Measurements from ENCODE around the gene MTREX.

MTREX gene

DNA sequence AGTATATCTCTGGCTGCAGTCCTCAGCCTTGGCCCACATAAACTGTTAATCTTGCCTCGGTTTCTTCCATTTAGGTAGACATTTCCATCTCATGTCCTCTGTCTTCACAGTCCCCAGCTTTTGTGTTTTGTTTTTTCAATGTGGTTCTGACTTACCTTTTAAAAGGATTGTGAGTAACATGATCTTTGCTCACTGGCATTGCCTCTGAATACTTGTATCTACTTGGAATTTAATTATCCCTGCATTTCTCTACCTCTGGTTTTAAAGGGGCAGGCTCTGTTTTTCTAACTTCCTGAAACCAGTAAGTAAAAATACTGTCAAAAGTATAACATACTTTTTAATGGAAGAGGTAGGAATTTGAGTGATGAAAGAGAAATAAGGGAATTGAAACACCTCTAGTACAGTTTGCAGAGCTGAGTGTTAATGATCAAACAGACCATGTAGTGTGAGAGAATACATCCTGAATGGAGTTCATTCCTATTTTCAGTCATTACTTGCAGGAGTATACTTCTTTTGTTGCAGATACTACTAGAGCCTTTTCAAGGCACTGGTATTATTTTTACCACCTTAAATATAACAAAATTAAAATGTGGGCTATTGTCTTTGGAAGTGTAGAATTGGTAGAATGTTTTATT, 62.6 kb downstream of the MTREX start:
- Histone ChIP-seq H3K36me3 (ENCODE audit: control insufficient read depth, insufficient read depth, low read length) (peaks cover 4% of the 10 kb centered on the region), H3K27me3 (replicated peaks; ENCODE audit: control insufficient read depth, insufficient read depth, low read length) (no peaks in the 10 kb centered on the region), H3K4me3 (replicated peaks; ENCODE audit: low read depth, low read length) (no peak overlapping the region)
- TF ChIP-seq, protein P1, sequence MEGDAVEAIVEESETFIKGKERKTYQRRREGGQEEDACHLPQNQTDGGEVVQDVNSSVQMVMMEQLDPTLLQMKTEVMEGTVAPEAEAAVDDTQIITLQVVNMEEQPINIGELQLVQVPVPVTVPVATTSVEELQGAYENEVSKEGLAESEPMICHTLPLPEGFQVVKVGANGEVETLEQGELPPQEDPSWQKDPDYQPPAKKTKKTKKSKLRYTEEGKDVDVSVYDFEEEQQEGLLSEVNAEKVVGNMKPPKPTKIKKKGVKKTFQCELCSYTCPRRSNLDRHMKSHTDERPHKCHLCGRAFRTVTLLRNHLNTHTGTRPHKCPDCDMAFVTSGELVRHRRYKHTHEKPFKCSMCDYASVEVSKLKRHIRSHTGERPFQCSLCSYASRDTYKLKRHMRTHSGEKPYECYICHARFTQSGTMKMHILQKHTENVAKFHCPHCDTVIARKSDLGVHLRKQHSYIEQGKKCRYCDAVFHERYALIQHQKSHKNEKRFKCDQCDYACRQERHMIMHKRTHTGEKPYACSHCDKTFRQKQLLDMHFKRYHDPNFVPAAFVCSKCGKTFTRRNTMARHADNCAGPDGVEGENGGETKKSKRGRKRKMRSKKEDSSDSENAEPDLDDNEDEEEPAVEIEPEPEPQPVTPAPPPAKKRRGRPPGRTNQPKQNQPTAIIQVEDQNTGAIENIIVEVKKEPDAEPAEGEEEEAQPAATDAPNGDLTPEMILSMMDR (IDR thresholded peaks at IDR 0.05; ENCODE audit: insufficient read depth, low read length, poor library complexity, severe bottlenecking): no peak
- no peak for DNase-seq (ENCODE audit: extremely low read depth, insufficient read length)

GRCh38 chr5:55371145-55371544, 63.4 kb downstream of the MTREX start:
- peaks cover 4% of the 10 kb centered on the region for H3K36me3 ChIP-seq (ENCODE audit: control insufficient read depth, insufficient read depth, low read length)
- no peak for DNase-seq (ENCODE audit: extremely low read depth, insufficient read length)
- H3K4me3 ChIP-seq (replicated peaks; ENCODE audit: low read depth, low read length): no peak overlapping the region
- no peaks in the 10 kb centered on the region for H3K27me3 ChIP-seq (replicated peaks; ENCODE audit: control insufficient read depth, insufficient read depth, low read length)
- TF ChIP-seq, protein P1 (IDR thresholded peaks at IDR 0.05; ENCODE audit: insufficient read depth, low read length, poor library complexity, severe bottlenecking): no peak

DNA sequence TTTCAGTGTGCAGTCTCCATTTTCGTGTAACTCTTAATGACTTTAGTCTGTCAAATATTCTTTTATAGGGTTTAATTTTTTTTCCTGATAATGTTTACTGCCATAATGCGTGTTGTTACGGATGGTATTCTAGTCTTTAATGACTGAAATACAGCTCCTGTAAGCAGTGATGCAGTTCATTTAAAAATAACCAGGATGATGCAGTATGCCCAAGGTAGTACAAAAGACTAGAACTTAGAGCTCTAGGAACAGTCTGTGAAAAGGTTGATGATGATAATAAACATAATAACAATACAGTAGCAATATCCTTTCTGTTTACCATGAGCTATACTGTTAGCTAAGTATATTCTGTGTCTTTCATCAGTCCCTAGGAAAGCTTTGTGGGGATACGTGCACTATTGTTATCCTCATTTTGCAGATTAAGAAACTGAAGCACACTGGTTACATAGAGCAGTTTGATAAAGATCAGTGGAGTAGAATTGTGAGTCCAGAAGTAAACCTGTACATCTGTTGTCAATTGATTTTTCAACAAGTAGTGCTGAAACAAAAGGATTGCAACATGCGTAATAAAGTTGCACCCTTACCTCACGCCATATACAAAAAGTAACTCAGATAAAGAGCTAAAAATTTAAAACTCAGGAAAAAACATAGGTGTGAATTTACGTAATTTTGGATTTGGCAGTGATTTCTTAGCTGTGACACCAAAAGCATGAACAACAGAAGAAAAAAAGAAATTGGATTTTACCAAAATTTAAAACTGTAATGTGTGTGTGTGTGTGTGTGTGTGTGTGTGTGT, 64.5 kb downstream of the MTREX start:
- DNase-seq (ENCODE audit: extremely low read depth, insufficient read length): no peak
- no peaks in the 10 kb centered on the region for H3K27me3 ChIP-seq (replicated peaks; ENCODE audit: control insufficient read depth, insufficient read depth, low read length)
- TF ChIP-seq, protein P1 (IDR thresholded peaks at IDR 0.05; ENCODE audit: insufficient read depth, low read length, poor library complexity, severe bottlenecking): no peak
- peaks cover 4% of the 10 kb centered on the region; the same call in 1 of the 2 replicates for H3K36me3 ChIP-seq (ENCODE audit: control insufficient read depth, insufficient read depth, low read length)
- no peak overlapping the region for H3K4me3 ChIP-seq (replicated peaks; ENCODE audit: low read depth, low read length)

DNA sequence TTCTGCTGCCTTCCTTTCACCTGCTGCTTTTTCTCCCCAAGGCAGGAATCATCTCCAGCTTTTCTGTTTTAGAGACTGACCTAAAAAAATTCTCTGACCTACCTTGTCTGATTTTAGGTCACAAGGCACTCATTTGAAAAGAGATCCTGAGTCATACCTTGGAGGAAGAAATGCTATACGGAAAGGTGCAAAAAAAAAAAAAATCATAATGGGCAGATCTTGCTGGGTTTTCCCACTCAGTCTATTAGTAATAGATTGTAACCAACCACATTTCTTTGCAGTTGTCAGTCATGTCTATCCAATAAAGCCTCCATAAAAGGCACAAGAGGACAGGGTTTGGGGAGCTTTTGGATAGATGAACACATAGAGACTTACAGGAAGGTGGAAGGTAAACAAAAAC, 70.0 kb downstream of the MTREX start:
- H3K4me3 ChIP-seq (replicated peaks; ENCODE audit: low read depth, low read length): no peak overlapping the region
- H3K27me3 ChIP-seq (replicated peaks; ENCODE audit: control insufficient read depth, insufficient read depth, low read length): no peaks in the 10 kb centered on the region
- DNase-seq (ENCODE audit: extremely low read depth, insufficient read length): no peak
- TF ChIP-seq, protein P1 (IDR thresholded peaks at IDR 0.05; ENCODE audit: insufficient read depth, low read length, poor library complexity, severe bottlenecking): no peak
- peaks cover 3% of the 10 kb centered on the region; the same call in 1 of the 2 replicates for H3K36me3 ChIP-seq (ENCODE audit: control insufficient read depth, insufficient read depth, low read length)

DNA sequence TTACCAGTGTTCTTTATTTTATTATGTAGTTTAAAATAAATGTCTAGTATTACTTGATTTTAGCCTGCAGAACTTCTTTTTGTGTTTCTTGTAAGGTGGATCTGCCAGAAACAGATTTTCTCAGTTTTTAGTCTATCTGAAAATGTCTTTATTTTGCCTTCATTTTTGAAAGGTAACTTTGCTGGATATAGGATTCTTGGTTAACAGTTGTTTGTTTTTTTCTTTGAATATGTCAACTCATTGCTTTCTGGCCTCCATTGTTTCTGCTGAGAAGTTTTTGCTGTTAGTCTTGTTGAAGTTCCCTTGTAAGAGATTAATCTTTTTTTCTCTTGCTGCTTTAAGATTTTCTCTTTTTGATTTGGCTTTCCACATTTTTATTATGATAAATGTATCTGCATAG, 75.5 kb downstream of the MTREX start:
- TF ChIP-seq, protein P1 (IDR thresholded peaks at IDR 0.05; ENCODE audit: insufficient read depth, low read length, poor library complexity, severe bottlenecking): no peak
- peaks cover 2% of the 10 kb centered on the region for H3K36me3 ChIP-seq (ENCODE audit: control insufficient read depth, insufficient read depth, low read length)

More for the DNA sequence above, 75.5 kb downstream of the MTREX start:
- no peak for DNase-seq (ENCODE audit: extremely low read depth, insufficient read length)
- H3K4me3 ChIP-seq (replicated peaks; ENCODE audit: low read depth, low read length): no peak overlapping the region
- no peaks in the 10 kb centered on the region for H3K27me3 ChIP-seq (replicated peaks; ENCODE audit: control insufficient read depth, insufficient read depth, low read length)

Measured in GM06990 (cell line).